ENCODE data around the gene SORBS2.
"Not testable (repeated sequence)": the region's sequence is repeated elsewhere in the genome, so short reads cannot be mapped to it uniquely, and the experiment has no call there.

The SORBS2 gene

DNA sequence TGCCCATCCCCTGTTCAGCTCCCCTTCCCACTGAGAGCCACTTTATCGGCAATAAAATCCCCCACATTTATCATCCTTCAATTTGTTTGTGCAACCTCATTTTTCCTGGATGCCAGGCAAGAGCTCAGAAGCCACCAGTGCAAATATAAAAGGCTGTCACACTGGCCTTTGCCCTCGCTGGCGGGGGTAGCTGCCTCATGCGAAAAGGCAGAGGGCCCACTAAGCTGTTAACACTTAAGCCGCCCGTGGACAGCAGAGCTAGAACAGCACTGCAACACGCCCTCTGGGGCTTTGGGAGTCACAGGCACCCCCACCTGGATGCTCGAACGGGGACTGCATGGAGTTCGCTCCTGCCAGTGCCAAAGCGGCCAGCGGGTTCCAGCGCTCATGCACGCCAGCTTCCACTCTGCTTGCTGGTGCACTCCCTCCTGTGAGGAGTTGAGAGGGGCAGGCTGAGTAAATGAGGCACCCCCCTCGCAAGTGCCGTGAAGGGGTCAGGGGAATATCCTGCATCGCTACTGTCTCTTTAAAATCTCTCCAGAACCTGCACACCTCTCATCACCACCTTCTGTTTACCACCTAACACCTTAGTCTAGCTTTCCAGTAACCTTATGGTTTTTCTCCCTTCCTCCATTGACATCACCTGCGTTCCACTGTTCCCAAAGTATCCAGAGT, 99.5 kb downstream of the SORBS2 start:
- no peak overlapping the region for H3K9ac ChIP-seq (ENCODE audit: low read length)
- H3K36me3 ChIP-seq (ENCODE audit: control insufficient read depth, insufficient read depth, low read length): no peaks in the 10 kb centered on the region
- H3K9me3 ChIP-seq (ENCODE audit: control insufficient read depth, low read length): no peaks in the 10 kb centered on the region
- H3K4me3 ChIP-seq (ENCODE audit: low read length): no peak overlapping the region
- peaks cover 57% of the 10 kb centered on the region for H3K4me1 ChIP-seq (ENCODE audit: control insufficient read depth, insufficient read depth, low read length)
- H3K27me3 ChIP-seq (ENCODE audit: control insufficient read depth, insufficient read depth, low read length): no peaks in the 10 kb centered on the region

DNA sequence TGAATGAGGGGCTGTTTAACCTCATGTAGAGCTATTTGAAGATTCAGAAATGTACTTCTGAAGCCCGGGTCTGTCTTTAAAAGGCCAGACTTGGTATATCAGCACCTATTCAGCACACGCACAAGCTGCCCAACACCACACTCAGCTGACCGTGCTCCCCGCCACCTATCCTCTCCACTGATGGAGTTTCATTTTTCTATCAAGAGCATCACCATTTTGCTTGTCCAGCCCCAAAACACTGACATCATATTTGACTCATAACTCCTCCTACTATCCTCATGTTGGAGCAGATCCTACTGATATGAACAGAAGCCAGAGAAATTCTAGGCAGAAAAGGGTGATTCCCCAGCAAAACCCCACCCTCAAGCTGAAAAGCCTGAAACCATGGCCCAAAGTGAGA, 100.3 kb downstream of the SORBS2 start:
- Histone ChIP-seq H3K9me3 (ENCODE audit: control insufficient read depth, low read length) (no peaks in the 10 kb centered on the region), H3K4me3 (ENCODE audit: low read length) (no peak overlapping the region), H3K27me3 (ENCODE audit: control insufficient read depth, insufficient read depth, low read length) (no peaks in the 10 kb centered on the region), H3K4me1 (ENCODE audit: control insufficient read depth, insufficient read depth, low read length) (peaks cover 50% of the 10 kb centered on the region), H3K36me3 (ENCODE audit: control insufficient read depth, insufficient read depth, low read length) (no peaks in the 10 kb centered on the region), H3K9ac (ENCODE audit: low read length) (no peak overlapping the region)

DNA sequence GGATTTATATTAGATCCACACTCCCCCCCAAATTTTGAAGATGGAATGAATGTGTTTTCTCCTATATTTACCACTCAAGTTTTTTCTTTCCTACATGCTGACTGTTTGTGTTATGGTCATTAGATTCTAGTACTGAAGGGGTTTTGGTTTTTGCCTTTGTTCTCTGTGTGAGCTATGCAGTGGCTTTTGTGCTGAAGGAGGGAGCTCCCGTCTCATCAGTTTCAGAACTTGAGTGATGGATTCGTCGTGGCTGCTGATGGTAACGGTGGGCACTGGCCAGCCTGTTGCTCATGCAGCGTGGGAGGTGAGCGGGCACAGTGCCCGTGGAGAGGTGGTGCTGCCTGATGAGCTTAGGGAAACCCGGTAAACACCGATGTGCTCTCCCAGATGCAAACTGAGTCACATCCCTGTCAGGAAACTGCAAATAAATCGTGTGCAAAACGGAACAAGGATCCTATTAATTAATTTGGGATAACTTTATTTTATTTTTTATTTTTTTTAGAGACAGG, 101.5 kb downstream of the SORBS2 start:
- H3K9me3 ChIP-seq (ENCODE audit: control insufficient read depth, low read length): no peaks in the 10 kb centered on the region
- no peaks in the 10 kb centered on the region for H3K27me3 ChIP-seq (ENCODE audit: control insufficient read depth, insufficient read depth, low read length)
- no peak overlapping the region for H3K9ac ChIP-seq (ENCODE audit: low read length)
- H3K4me3 ChIP-seq (ENCODE audit: low read length): no peak overlapping the region
- H3K36me3 ChIP-seq (ENCODE audit: control insufficient read depth, insufficient read depth, low read length): no peaks in the 10 kb centered on the region
- H3K4me1 ChIP-seq (ENCODE audit: control insufficient read depth, insufficient read depth, low read length): peaks cover 38% of the 10 kb centered on the region

DNA sequence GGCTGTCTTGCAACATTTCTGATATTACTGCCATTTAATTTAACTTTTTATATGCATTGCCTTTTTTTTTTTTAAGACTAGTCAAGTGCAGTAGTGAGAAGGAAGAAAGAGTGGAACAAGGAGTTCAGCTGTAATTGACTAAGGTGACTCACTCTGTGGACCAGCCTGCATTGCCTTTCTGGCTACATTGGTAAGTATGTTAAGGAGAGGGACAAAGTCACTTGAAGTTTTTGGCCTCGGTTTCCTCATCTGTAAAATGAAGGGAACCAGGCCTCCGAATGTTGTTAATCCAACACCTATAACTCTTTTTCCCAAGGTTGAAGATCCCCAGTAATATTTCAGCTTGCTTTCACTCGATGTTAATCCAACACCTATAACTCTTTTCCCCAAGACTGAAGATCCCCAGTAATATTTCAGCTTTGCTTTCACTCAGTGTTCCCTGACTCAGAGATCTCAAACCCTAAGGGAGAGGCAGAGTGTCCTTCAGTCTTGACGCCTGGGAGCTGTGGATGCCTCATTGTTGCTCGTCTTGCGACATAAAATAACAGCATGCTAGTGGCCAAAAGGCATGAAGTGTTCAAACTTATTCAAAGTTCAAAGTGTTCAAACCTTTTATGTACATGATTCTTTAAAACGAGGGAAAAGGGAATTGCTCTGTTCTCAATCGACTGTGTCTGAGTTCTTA, 102.0 kb downstream of the SORBS2 start:
- H3K4me1 ChIP-seq (ENCODE audit: control insufficient read depth, insufficient read depth, low read length): peaks cover 36% of the 10 kb centered on the region
- no peak overlapping the region for H3K9ac ChIP-seq (ENCODE audit: low read length)
- no peaks in the 10 kb centered on the region for H3K9me3 ChIP-seq (ENCODE audit: control insufficient read depth, low read length)
- no peaks in the 10 kb centered on the region for H3K36me3 ChIP-seq (ENCODE audit: control insufficient read depth, insufficient read depth, low read length)
- H3K4me3 ChIP-seq (ENCODE audit: low read length): no peak overlapping the region
- no peaks in the 10 kb centered on the region for H3K27me3 ChIP-seq (ENCODE audit: control insufficient read depth, insufficient read depth, low read length)

DNA sequence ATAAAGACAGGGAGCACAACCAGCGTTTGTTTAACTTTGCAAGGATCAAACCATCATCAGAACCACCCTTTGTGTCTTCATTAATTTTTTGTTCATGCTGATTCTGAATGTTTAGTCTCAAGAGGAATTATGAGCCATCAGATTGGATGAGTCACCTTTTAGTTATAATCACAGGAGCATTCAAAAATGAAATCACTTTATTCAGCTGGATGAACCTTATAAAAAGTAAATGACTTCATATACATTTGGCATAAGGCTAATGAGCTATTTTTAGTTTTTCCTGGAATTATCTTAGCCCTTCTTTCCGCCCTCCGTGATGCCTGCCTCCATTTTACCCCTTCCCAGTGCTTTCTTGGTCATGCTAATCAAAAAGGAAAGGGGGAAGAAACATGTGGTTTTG, 103.6 kb downstream of the SORBS2 start:
- Histone ChIP-seq H3K36me3 (ENCODE audit: control insufficient read depth, insufficient read depth, low read length) (no peaks in the 10 kb centered on the region), H3K9ac (ENCODE audit: low read length) (no peak overlapping the region), H3K4me3 (ENCODE audit: low read length) (no peak overlapping the region), H3K27me3 (ENCODE audit: control insufficient read depth, insufficient read depth, low read length) (no peaks in the 10 kb centered on the region), H3K4me1 (ENCODE audit: control insufficient read depth, insufficient read depth, low read length) (peaks cover 31% of the 10 kb centered on the region), H3K9me3 (ENCODE audit: control insufficient read depth, low read length) (no peaks in the 10 kb centered on the region)

DNA sequence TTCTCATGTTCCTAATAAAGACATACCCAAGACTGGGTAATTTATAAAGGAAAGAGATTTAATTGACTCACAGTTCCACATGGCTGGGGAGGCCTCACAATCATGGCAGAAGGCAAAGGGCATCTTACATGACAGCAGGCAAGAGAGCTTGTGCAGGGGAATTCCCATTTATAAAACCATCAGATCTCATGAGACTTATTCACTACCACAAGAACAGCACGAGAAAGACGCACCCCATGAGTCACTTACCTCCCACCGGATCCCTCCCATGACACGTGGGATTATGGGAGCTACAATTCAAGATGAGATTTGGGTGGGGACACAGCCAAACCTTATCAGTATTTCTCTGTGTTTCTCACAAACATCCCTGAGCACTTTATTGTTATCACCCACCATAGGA, 104.4 kb downstream of the SORBS2 start:
- not testable (repeated sequence) for H3K27me3 ChIP-seq (ENCODE audit: control insufficient read depth, insufficient read depth, low read length); H3K9me3 ChIP-seq (ENCODE audit: control insufficient read depth, low read length); H3K36me3 ChIP-seq (ENCODE audit: control insufficient read depth, insufficient read depth, low read length); H3K4me3 ChIP-seq (ENCODE audit: low read length); H3K9ac ChIP-seq (ENCODE audit: low read length)
- peaks cover 23% of the 10 kb centered on the region for H3K4me1 ChIP-seq (ENCODE audit: control insufficient read depth, insufficient read depth, low read length)

DNA sequence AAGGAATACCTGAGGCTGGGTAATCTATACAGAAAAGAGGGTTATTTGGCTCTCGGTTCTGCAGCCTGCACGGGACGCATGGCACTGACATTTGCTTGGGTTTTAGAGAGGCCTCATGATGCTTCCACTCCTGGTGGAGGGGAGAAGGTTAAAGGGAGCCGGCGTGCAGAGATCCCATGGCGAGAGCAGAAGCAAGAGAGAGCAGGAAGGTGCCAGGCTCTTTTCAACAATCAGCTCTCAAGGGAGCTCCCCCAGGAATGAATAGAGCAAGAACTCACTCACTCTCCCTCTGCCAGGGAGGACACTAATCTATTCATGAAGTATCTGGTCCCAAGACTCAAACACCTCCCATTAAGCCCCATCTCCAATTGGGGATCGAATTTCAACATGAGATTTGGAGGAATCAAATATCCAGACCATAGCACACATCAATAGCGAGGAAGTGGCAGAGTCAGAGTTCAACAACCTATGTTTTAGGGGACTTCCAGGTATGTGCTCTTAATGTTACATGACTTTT, 109.8 kb downstream of the SORBS2 start:
- no peak overlapping the region for H3K9ac ChIP-seq (ENCODE audit: low read length)
- no peaks in the 10 kb centered on the region for H3K36me3 ChIP-seq (ENCODE audit: control insufficient read depth, insufficient read depth, low read length)
- H3K4me1 ChIP-seq (ENCODE audit: control insufficient read depth, insufficient read depth, low read length): no peaks in the 10 kb centered on the region
- H3K4me3 ChIP-seq (ENCODE audit: low read length): no peak overlapping the region
- no peaks in the 10 kb centered on the region for H3K9me3 ChIP-seq (ENCODE audit: control insufficient read depth, low read length)
- no peaks in the 10 kb centered on the region for H3K27me3 ChIP-seq (ENCODE audit: control insufficient read depth, insufficient read depth, low read length)

DNA sequence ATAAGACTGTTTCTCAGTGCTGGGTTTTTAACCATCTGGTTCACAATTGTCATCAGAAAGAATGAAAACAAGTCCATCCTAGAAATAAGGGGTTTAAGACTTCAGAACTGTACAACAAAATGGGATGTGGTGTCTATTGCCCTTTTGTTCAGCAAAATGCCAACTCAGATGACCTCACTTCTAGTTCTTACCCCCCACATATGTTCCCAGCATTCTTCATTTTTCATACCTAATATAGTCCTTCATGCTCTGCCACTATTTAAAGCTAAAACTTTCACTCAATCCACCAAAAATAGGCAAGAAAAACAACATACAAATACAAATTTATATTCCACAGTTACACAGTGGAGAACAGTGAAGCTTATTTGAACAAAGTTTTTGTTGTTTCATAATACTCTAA, 111.4 kb downstream of the SORBS2 start:
- H3K36me3 ChIP-seq (ENCODE audit: control insufficient read depth, insufficient read depth, low read length): no peaks in the 10 kb centered on the region
- H3K27me3 ChIP-seq (ENCODE audit: control insufficient read depth, insufficient read depth, low read length): no peaks in the 10 kb centered on the region
- H3K9me3 ChIP-seq (ENCODE audit: control insufficient read depth, low read length): no peaks in the 10 kb centered on the region
- no peak overlapping the region for H3K9ac ChIP-seq (ENCODE audit: low read length)
- no peak overlapping the region for H3K4me3 ChIP-seq (ENCODE audit: low read length)
- no peaks in the 10 kb centered on the region for H3K4me1 ChIP-seq (ENCODE audit: control insufficient read depth, insufficient read depth, low read length)

DNA sequence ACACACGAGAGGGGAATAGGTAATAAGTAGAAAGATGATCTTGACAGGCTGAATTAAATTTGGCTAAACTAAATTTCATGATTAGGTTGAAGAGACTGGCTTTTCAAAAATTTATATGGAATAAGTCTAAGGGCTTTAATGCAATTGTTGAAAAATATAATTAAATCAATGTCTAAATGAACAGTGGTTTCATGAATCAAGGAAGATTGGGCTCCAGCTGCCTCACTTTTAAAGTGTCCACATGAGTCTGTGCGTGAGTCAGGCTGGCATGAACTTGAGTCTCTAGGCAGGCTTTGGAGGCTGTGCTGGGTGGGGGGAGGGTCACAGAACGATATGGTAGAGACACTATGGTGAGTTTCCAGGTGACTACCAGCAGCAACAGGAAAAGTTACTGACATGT, 111.9 kb downstream of the SORBS2 start:
- Histone ChIP-seq H3K9ac (ENCODE audit: low read length) (no peak overlapping the region), H3K27me3 (ENCODE audit: control insufficient read depth, insufficient read depth, low read length) (no peaks in the 10 kb centered on the region), H3K9me3 (ENCODE audit: control insufficient read depth, low read length) (no peaks in the 10 kb centered on the region), H3K4me1 (ENCODE audit: control insufficient read depth, insufficient read depth, low read length) (no peaks in the 10 kb centered on the region), H3K4me3 (ENCODE audit: low read length) (no peak overlapping the region), H3K36me3 (ENCODE audit: control insufficient read depth, insufficient read depth, low read length) (no peaks in the 10 kb centered on the region)

DNA sequence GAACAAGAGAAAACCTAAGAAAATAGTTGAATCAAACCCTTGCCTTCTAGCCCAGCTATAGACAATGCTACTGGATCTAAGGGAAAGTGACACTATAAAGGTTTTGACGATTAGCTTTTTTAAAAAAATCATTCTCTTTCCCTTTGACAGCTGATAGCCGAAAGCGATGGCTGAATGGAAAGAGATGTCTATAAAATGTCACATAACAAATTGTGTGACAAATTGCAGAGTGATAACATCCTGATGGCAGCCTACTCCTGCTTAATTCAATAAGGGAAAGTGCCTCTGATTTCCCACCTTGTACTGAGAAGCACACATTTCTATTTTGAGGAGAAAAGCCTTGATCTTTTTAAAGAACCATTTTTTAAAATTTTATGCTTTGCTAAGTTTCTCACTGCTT, 114.5 kb downstream of the SORBS2 start:
- Histone ChIP-seq H3K4me1 (ENCODE audit: control insufficient read depth, insufficient read depth, low read length) (no peaks in the 10 kb centered on the region), H3K9me3 (ENCODE audit: control insufficient read depth, low read length) (no peaks in the 10 kb centered on the region), H3K4me3 (ENCODE audit: low read length) (no peak overlapping the region), H3K9ac (ENCODE audit: low read length) (no peak overlapping the region), H3K36me3 (ENCODE audit: control insufficient read depth, insufficient read depth, low read length) (no peaks in the 10 kb centered on the region), H3K27me3 (ENCODE audit: control insufficient read depth, insufficient read depth, low read length) (no peaks in the 10 kb centered on the region)

DNA sequence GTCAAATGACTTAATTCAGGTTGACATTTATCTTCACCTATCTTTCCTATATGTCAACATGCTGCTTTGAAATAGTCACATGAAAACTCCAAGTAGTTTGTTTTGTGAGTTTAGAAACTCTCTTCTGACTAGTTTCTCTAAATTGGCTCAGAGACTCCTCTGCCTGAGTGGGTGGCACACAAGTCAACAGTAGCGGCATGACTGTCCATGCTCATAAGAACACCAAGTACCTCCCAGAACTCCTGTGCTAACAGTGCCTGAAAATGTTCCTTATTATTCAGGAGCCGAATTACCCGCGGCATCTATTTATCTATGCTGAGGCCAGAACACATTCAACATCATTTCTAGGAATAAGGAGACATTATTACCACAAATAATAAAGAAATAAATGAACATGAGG, 116.3 kb downstream of the SORBS2 start:
- no peak overlapping the region for H3K4me3 ChIP-seq (ENCODE audit: low read length)
- no peaks in the 10 kb centered on the region for H3K4me1 ChIP-seq (ENCODE audit: control insufficient read depth, insufficient read depth, low read length)
- H3K36me3 ChIP-seq (ENCODE audit: control insufficient read depth, insufficient read depth, low read length): no peaks in the 10 kb centered on the region
- no peaks in the 10 kb centered on the region for H3K27me3 ChIP-seq (ENCODE audit: control insufficient read depth, insufficient read depth, low read length)
- no peaks in the 10 kb centered on the region for H3K9me3 ChIP-seq (ENCODE audit: control insufficient read depth, low read length)
- H3K9ac ChIP-seq (ENCODE audit: low read length): no peak overlapping the region

DNA sequence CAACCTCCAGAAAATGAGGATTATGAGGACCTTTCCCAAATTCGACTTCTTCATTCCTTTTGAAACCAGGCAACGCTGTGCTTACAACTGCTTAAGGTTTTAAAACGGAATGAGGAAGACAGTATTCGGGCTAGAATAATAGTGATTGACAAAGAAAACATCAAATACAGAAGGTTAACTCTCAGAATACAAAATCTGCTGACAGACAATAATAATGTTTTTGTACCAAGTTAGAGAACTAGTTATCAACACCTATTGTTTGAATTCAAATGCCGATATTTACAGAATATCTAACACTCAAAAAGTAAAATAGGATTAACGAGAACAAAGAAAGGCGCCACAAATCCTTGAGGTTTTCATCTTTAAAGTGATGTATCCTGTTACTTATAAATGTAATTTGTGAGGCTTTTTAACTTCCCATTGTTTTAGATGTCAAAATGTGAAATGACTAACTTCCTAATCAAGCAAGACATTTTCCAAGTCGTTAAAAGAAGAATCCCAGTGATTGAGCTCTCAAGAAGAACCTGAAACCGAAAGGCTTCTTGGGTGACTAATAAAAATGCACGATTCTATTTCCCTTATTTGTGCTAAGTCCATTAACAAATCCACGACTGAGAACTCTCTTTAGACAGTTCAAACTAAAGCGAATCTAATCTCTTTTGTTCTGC, 118.3 kb downstream of the SORBS2 start:
- no peaks in the 10 kb centered on the region for H3K36me3 ChIP-seq (ENCODE audit: control insufficient read depth, insufficient read depth, low read length)
- H3K9ac ChIP-seq (ENCODE audit: low read length): no peak overlapping the region
- H3K27me3 ChIP-seq (ENCODE audit: control insufficient read depth, insufficient read depth, low read length): no peaks in the 10 kb centered on the region
- H3K4me3 ChIP-seq (ENCODE audit: low read length): no peak overlapping the region
- H3K9me3 ChIP-seq (ENCODE audit: control insufficient read depth, low read length): no peaks in the 10 kb centered on the region
- H3K4me1 ChIP-seq (ENCODE audit: control insufficient read depth, insufficient read depth, low read length): no peaks in the 10 kb centered on the region
